ENCODE measurements around the gene ADAM10. TPM values are rescaled to one million over a fixed set of nuclear protein-coding genes. Genes with fewer than 3 reads are reported as not detected.

The ADAM10 gene
- total RNA-seq, 1 experiment from 2014 or later, result 91.3 TPM

GRCh38 chr15:58740436-58740835 lies 9.1 kb downstream of the ADAM10 start:
- DNase-seq (no peak), ATAC-seq (no peak)
- peaks cover 19% of the 10 kb centered on the region; the same call in 1 of the 2 replicates for H4K20me1 ChIP-seq (ENCODE audit: low read length)
- H3K27ac ChIP-seq (ENCODE audit: low read length), result no peak overlapping the region
- no peaks in the 10 kb centered on the region for H3K9me3 ChIP-seq (ENCODE audit: low read length)
- H3K27me3 ChIP-seq (ENCODE audit: low read length), result no peaks in the 10 kb centered on the region
- no peak for TF ChIP-seq CTCF (conservative IDR thresholded peaks at IDR 0.05; ENCODE audit: low read depth, low read length)
- no peak overlapping the region for H3K9ac ChIP-seq (ENCODE audit: low read length)
- intact Hi-C loops (cut with micrococcal nuclease), result loop anchor here (10.0 kb wide), 1 partner anchor 66 kb away; no protein-coding TSS in a partner anchor
- no peak overlapping the region for H2AFZ ChIP-seq (ENCODE audit: low read length)
- H3K4me2 ChIP-seq (ENCODE audit: low read length), result no peak overlapping the region
- H3K4me1 ChIP-seq (ENCODE audit: insufficient read depth, low read length), result peaks cover 8% of the 10 kb centered on the region
- H3K4me3 ChIP-seq (ENCODE audit: low read length), result no peak overlapping the region
- POLR2A ChIA-PET (ENCODE audit: unreplicated experiment), result no interaction called here
- BruUV-seq (replicated peaks), result no TSS peak
- CTCF ChIA-PET, result no interaction called here
- H3F3A ChIP-seq (ENCODE audit: low read length, unreplicated experiment), result no peaks in the 10 kb centered on the region
- H3K9me2 ChIP-seq (replicated peaks; ENCODE audit: low read length), result no peaks in the 10 kb centered on the region
- peaks cover 95% of the 10 kb centered on the region for H3K79me2 ChIP-seq (ENCODE audit: low read length)
- no peaks in the 10 kb centered on the region for H3K36me3 ChIP-seq (ENCODE audit: low read depth, low read length)

- ChIA-PET CTCF (no interaction called here), POLR2A (ENCODE audit: unreplicated experiment) (no interaction called here)
- Histone ChIP-seq H3F3A (ENCODE audit: low read length, unreplicated experiment) (no peaks in the 10 kb centered on the region), H3K27ac (ENCODE audit: low read length) (no peak overlapping the region), H3K9ac (ENCODE audit: low read length) (no peak overlapping the region), H3K27me3 (ENCODE audit: low read length) (no peaks in the 10 kb centered on the region), H3K4me1 (ENCODE audit: insufficient read depth, low read length) (peaks cover 8% of the 10 kb centered on the region), H4K20me1 (ENCODE audit: low read length) (peaks cover 19% of the 10 kb centered on the region; the same call in 1 of the 2 replicates), H3K9me3 (ENCODE audit: low read length) (no peaks in the 10 kb centered on the region), H2AFZ (ENCODE audit: low read length) (no peak overlapping the region), H3K4me2 (ENCODE audit: low read length) (no peak overlapping the region), H3K9me2 (replicated peaks; ENCODE audit: low read length) (no peaks in the 10 kb centered on the region), H3K79me2 (ENCODE audit: low read length) (peaks cover 93% of the 10 kb centered on the region), H3K36me3 (ENCODE audit: low read depth, low read length) (no peaks in the 10 kb centered on the region), H3K4me3 (ENCODE audit: low read length) (no peak overlapping the region)
- no peak for TF ChIP-seq EZH2 (IDR thresholded peaks at IDR 0.05; ENCODE audit: low read length, unreplicated experiment)
- no peak for TF ChIP-seq EZH2phosphoT487 (IDR thresholded peaks at IDR 0.05; ENCODE audit: borderline replicate concordance, low read length)
- TF ChIP-seq CTCF (conservative IDR thresholded peaks at IDR 0.05; ENCODE audit: low read depth, low read length), result no peak
- peak; percentile 61; the same call in 1 of the 2 replicates for ATAC-seq
- peak; percentile 37 for DNase-seq
- BruUV-seq (replicated peaks), result no TSS peak
- intact Hi-C loops (cut with micrococcal nuclease), result no loop called here
Observed at GRCh38 chr15:58738046-58738707, 11.3 kb downstream of the ADAM10 start.

GRCh38 chr15:58737298-58737697 lies 12.2 kb downstream of the ADAM10 start:
- Histone ChIP-seq H4K20me1 (ENCODE audit: low read length) (peaks cover 16% of the 10 kb centered on the region; the same call in 1 of the 2 replicates), H3F3A (ENCODE audit: low read length, unreplicated experiment) (no peaks in the 10 kb centered on the region), H2AFZ (ENCODE audit: low read length) (no peak overlapping the region), H3K27me3 (ENCODE audit: low read length) (no peaks in the 10 kb centered on the region), H3K27ac (ENCODE audit: low read length) (no peak overlapping the region), H3K9ac (ENCODE audit: low read length) (no peak overlapping the region), H3K79me2 (ENCODE audit: low read length) (peaks cover 93% of the 10 kb centered on the region), H3K9me2 (replicated peaks; ENCODE audit: low read length) (no peaks in the 10 kb centered on the region), H3K9me3 (ENCODE audit: low read length) (no peaks in the 10 kb centered on the region), H3K4me2 (ENCODE audit: low read length) (no peak overlapping the region), H3K4me3 (ENCODE audit: low read length) (no peak overlapping the region), H3K36me3 (ENCODE audit: low read depth, low read length) (no peaks in the 10 kb centered on the region), H3K4me1 (ENCODE audit: insufficient read depth, low read length) (peaks cover 8% of the 10 kb centered on the region)
- intact Hi-C loops (cut with micrococcal nuclease), result no loop called here
- no TSS peak for BruUV-seq (replicated peaks)
- ATAC-seq (no peak), DNase-seq (no peak)
- ChIA-PET POLR2A (ENCODE audit: unreplicated experiment) (no interaction called here), CTCF (no interaction called here)
- no peak for TF ChIP-seq CTCF (conservative IDR thresholded peaks at IDR 0.05; ENCODE audit: low read depth, low read length)
- no peak for TF ChIP-seq EZH2phosphoT487 (IDR thresholded peaks at IDR 0.05; ENCODE audit: borderline replicate concordance, low read length)
- TF ChIP-seq EZH2 (IDR thresholded peaks at IDR 0.05; ENCODE audit: low read length, unreplicated experiment), result no peak

Data from PC-3 (cell line).